PC-9 (cell line): ENCODE data around the gene BMPR2. TPM values are rescaled to one million over a fixed set of nuclear protein-coding genes. Genes with fewer than 3 reads are reported as not detected.

Experiments
- BruUV-seq: library from RNA; stranded (reverse); fragments of 400-500 nt; replicated peaks from 2 replicates; lab custom pipeline; 2021; lab: Mats Ljungman, UMichigan
- CTCF ChIA-PET: fragments of 300-600 bp; sonication (Branson Sonifier 250); formaldehyde crosslinking; loops from one replicate; lab custom pipeline; 2022; ENCODE audit warnings: antibody characterized with exemption; lab: Charles Lee
- POLR2A ChIA-PET: fragments of 300-600 bp; sonication (Branson Sonifier 250); formaldehyde crosslinking; loops from one replicate; lab custom pipeline; 2022; ENCODE audit warnings: antibody characterized with exemption; ENCODE audit not compliant: unreplicated experiment; lab: Charles Lee
- DNase-seq, 2 experiments: peaks; one replicate each; pipeline versions ENCODE4 v3.0.0 to v3.0.0-alpha.2; 2015 to 2022; ENCODE audit warnings: mixed read lengths in 1 of 2
- H2AFZ ChIP-seq: fragments of 200-600 bp; sonication (generic); 2 replicates; pipeline ENCODE4 v1.8.1; 2017; ENCODE audit warnings: antibody characterized with exemption
- H3F3A ChIP-seq: fragments of 200-600 bp; sonication (generic); 2 replicates; pipeline ENCODE4 v1.8.1; 2017; ENCODE audit warnings: antibody characterized with exemption, mild to moderate bottlenecking, low read depth; ENCODE audit not compliant: insufficient read depth
- H3K27ac ChIP-seq: fragments of 200-600 bp; sonication (generic); 2 replicates; pipeline ENCODE4 v1.6.1; 2016; ENCODE audit warnings: mixed run types
- H3K27me3 ChIP-seq: fragments of 200-600 bp; sonication (generic); 2 replicates; pipeline ENCODE4 v1.6.1; 2016; ENCODE audit warnings: low read depth, mixed run types; ENCODE audit not compliant: insufficient read depth
- H3K36me3 ChIP-seq: fragments of 200-600 bp; sonication (generic); 2 replicates; pipeline ENCODE4 v1.6.1; 2016; ENCODE audit warnings: low read depth, mixed run types
- H3K4me1 ChIP-seq: fragments of 200-600 bp; sonication (generic); replicated peaks from 2 replicates; pipeline ENCODE4 v1.6.1; 2016; ENCODE audit warnings: mixed run types; ENCODE audit not compliant: insufficient read depth
- H3K4me2 ChIP-seq: fragments of 200-600 bp; sonication (generic); 2 replicates; pipeline ENCODE4 v1.6.1; 2017; ENCODE audit warnings: mixed run types
- H3K4me3 ChIP-seq: fragments of 200-600 bp; sonication (generic); 2 replicates; pipeline ENCODE4 v1.6.1; 2016; ENCODE audit warnings: mixed run types
- H3K79me2 ChIP-seq: fragments of 200-600 bp; sonication (generic); 2 replicates; pipeline ENCODE4 v1.6.1; 2017; ENCODE audit warnings: low read depth, mixed run types
- H3K9me2 ChIP-seq: fragments of 200-600 bp; sonication (generic); 2 replicates; pipeline ENCODE4 v1.8.1; 2017; ENCODE audit warnings: mild to moderate bottlenecking; ENCODE audit not compliant: insufficient read depth
- H3K9me3 ChIP-seq: fragments of 200-600 bp; sonication (generic); 2 replicates; pipeline ENCODE4 v1.8.1; 2016; ENCODE audit warnings: low read depth; ENCODE audit not compliant: insufficient read depth
- H4K20me1 ChIP-seq: fragments of 200-600 bp; sonication (generic); 2 replicates; pipeline ENCODE4 v1.8.1; 2017; ENCODE audit not compliant: insufficient read depth
- CTCF ChIP-seq: fragments of 200-600 bp; sonication (generic); conservative IDR thresholded peaks from 2 replicates; pipeline ENCODE4 v1.6.1; 2017; ENCODE audit warnings: mixed run types, antibody characterized with exemption, mild to moderate bottlenecking, moderate library complexity
- EZH2 ChIP-seq: fragments of 200-600 bp; sonication (generic); IDR thresholded peaks from 2 replicates; pipeline ENCODE4 v1.8.0; 2017; ENCODE audit warnings: antibody characterized with exemption, low read depth
- intact Hi-C: fragments of 100-400 bp; cut with micrococcal nuclease; formaldehyde crosslinking; loops from one replicate; pipeline ENCODE4 v1.10.0; 2022; ENCODE audit not compliant: unreplicated experiment
- total RNA-seq: library from RNA; stranded (reverse); gene quantifications from 2 replicates; pipeline ENCODE4 v1.2.3, GENCODE V29; 2021

BMPR2 gene
- total RNA-seq, 1 experiment from 2014 or later = 23.2 TPM

- DNase-seq = peak; percentile 35 to 54
- H3K4me2 ChIP-seq = peak overlapping the region; percentile 99
- H4K20me1 ChIP-seq = peaks cover 17% of the 10 kb centered on the region
- no peaks in the 10 kb centered on the region for H3K9me3 ChIP-seq
- H2AFZ ChIP-seq = peak overlapping the region; percentile 99
- no peaks in the 10 kb centered on the region for H3K36me3 ChIP-seq
- H3K9me2 ChIP-seq = no peaks in the 10 kb centered on the region
- intact Hi-C loops = loop anchor here (10.0 kb wide), 1 partner anchor 342 kb away; the partner anchor contains the start of gene FZD7
- peak overlapping the region; percentile 85 for H3K4me3 ChIP-seq
- ChIA-PET CTCF (no interaction called here), POLR2A (no interaction called here)
- H3K4me1 ChIP-seq = peaks cover 22% of the 10 kb centered on the region; the same call in 1 of the 2 replicates
- H3K79me2 ChIP-seq = peaks cover 49% of the 10 kb centered on the region
- peaks cover 8% of the 10 kb centered on the region for H3F3A ChIP-seq
- peak overlapping the region; percentile 77 for H3K27ac ChIP-seq
- H3K27me3 ChIP-seq = no peaks in the 10 kb centered on the region
- TSS peak; percentile 74 for BruUV-seq
- no peak for TF ChIP-seq EZH2
- no peak for TF ChIP-seq CTCF
These were observed 506 bp downstream of the BMPR2 start for GRCh38 chr2:202376460-202377206.

- POLR2A ChIA-PET = no interaction called here
- H3K79me2 ChIP-seq = peaks cover 54% of the 10 kb centered on the region
These were observed 1.2 kb downstream of the BMPR2 start for GRCh38 chr2:202377207-202377761.

More at GRCh38 chr2:202377207-202377761, 1.2 kb downstream of the BMPR2 start:
- H3F3A ChIP-seq = peaks cover 8% of the 10 kb centered on the region
- H3K27ac ChIP-seq = peak overlapping the region; percentile 77
- peaks cover 17% of the 10 kb centered on the region for H4K20me1 ChIP-seq
- H3K4me2 ChIP-seq = peak overlapping the region; percentile 99
- intact Hi-C loops = loop anchor here (10.0 kb wide), 1 partner anchor 342 kb away; the partner anchor contains the start of gene FZD7
- CTCF ChIA-PET = no interaction called here
- H3K27me3 ChIP-seq = no peaks in the 10 kb centered on the region
- peak overlapping the region; percentile 99 for H2AFZ ChIP-seq
- H3K4me1 ChIP-seq = peaks cover 22% of the 10 kb centered on the region; the same call in 1 of the 2 replicates
- BruUV-seq = no TSS peak
- H3K9me3 ChIP-seq = no peaks in the 10 kb centered on the region
- TF ChIP-seq CTCF (no peak), EZH2 (no peak)
- DNase-seq = peak in 1 of 2 experiments; percentile 16
- peak overlapping the region; percentile 85 for H3K4me3 ChIP-seq
- H3K9me2 ChIP-seq = no peaks in the 10 kb centered on the region
- H3K36me3 ChIP-seq = no peaks in the 10 kb centered on the region
